T-helper 2 cell treated with Interferon-gamma antibody and Interleukin-4, amounts not matched to agents 100 ng/mL and 5 ng/mL, for 36 hours (primary cell): Measurements from ENCODE around the gene TOM1L2. TPM values are rescaled to one million over a fixed set of nuclear protein-coding genes. Genes with fewer than 3 reads are reported as not detected.

Experiments
- intact Hi-C: fragments of 100-400 bp; cut with micrococcal nuclease; formaldehyde crosslinking; loops from one replicate; pipeline ENCODE4 v1.15.1; 2023
- total RNA-seq: library from RNA; stranded (reverse); gene quantifications from 2 replicates; pipeline ENCODE4 v1.2.3, GENCODE V29; 2022

TOM1L2 gene
- total RNA-seq, 1 donor from 2014 or later = 27.9 TPM

DNA sequence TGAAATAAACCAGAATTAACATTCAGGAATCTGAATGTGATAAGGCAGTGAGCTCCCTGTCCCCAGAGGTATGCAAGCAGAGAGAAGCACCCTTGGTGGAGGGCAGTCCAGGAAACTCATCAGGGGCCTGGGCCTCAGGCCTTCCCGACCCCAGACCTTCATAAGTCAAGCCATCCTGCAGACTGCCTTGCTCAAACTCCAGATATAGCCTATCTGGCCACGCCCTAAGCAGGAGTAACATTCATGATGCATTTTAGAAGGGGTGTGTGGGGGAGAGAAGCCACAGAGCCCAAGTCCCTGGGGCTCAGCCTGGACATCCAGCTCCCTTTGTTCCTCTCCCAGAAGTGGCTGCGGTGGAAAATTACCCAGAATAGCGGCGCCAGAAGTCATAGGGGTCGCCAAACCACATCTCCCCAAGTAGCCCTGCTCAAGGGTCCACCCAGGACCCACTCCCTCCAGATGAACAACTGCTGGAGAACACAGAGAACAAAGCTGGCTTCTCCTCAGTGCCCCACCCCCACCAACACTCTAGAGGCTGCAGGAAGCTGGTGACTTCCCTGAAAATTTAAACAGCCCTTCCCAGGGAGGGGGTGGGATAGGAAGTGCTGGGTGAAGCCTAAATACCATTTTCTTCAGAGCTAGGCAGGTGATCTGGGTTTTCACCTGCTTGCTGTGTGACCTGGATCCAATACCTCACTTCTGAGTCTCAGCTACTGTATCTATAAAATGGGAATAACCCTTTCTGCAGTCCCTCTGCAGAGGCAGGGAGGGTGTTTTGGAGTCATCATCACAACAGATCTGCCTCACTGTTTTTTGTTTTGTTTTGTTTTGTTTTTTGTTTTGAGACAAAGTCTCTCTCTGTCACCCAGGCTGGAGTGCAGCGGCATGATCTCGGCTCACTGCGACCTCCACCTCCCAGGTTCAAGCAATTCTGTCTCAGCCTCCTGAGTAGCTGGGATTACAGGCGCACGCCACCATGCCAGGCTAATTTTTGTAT lies 133.9 kb downstream of the TOM1L2 start:
- intact Hi-C loops = loop anchor here (5.0 kb wide), 2 partner anchors 86 to 156 kb away; partner anchors contain the start of gene RAI1

DNA sequence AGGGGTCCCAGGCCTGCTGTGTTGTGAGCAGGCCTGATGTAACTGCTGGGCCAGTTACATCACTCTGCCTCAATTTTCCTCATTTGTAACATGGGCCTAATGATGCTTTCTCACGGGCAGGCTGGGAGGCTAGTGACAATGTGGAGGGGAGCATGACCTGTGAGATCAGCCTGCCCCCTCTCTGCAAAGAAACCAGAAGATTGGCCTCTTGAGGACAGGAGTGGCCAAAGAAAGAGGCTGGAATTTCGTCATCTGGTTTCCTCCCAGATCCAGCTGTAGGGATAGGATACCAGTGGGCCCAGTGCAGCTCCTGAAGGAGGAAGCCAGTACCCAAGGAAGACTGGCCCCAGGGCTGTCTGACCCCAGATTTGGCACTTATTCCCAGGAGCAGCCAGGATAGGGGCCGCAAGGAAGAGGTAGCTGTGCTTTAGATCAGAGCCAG lies 134.8 kb downstream of the TOM1L2 start:
- intact Hi-C loops = loop anchor here (5.0 kb wide), 2 partner anchors 85 to 155 kb away; partner anchors contain the start of gene RAI1

DNA sequence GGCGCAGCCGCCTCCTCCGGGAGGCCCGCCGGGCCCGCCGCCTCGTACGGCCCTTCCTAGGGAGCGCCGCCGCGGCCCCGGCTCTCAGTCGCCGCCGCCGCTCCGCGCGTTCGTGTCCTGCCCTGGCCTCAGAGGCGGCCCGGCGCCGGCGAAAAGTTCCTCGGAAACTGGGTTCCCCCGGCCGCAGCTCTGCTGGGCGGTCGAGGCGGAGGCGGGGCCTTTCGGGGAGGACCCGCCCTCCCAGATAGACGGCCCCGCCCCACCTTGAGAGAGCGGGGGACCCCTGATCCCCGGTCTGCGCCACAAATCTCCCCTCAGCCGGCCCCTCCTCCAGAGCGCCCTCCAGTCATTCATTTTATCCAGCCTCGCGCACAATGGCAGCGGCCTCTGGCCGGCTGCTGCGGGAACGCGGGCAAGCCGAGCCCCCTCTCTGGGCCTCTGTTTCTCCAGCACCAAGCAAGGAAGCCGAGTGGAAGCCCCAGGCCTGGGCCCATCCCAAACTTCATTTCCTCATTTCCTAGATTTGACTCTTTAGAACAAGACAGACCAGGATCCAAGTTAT lies 135.3 kb downstream of the TOM1L2 start, which contains the start of gene SREBF1:
Gene SREBF1, minus strand, starts transcription at position 169 of the 562 bp plus-strand sequence. CDS start 169 bp downstream, outside the sequence.
- intact Hi-C loops = loop anchor here (1.0 to 5.0 kb wide), 4 partner anchors 12 to 155 kb away; partner anchors contain the start of gene RAI1

DNA sequence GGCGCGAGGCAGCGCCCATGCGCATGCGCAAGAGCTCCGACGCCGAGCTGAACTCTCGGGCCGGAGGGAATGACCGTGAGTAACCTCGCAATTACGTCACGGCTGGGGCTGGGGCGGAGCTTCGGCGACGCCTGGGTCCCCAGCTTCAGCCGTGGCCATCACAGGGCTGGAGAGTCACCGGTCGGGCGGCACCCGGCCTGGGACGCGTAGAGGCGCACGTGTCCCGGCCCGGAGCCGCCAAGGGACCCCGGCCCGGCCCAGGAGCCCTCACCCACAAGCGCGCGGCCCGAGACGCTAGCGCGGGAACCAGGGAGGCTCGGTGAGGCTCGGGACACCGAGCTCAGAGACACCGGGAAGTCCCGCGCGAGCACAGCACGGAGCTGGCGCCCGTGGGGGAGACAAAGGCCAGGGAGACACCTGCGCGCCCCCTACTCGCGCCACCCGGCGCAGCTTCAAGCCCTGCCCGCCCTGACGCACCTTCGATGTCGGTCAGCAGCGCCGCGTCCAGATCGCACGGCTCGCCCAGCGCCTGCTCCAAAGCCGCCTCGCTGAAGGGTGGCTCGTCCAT lies 135.9 kb downstream of the TOM1L2 start:
- intact Hi-C loops = loop anchor here (1.0 to 5.0 kb wide), 4 partner anchors 13 to 154 kb away; partner anchors contain the start of gene RAI1

DNA sequence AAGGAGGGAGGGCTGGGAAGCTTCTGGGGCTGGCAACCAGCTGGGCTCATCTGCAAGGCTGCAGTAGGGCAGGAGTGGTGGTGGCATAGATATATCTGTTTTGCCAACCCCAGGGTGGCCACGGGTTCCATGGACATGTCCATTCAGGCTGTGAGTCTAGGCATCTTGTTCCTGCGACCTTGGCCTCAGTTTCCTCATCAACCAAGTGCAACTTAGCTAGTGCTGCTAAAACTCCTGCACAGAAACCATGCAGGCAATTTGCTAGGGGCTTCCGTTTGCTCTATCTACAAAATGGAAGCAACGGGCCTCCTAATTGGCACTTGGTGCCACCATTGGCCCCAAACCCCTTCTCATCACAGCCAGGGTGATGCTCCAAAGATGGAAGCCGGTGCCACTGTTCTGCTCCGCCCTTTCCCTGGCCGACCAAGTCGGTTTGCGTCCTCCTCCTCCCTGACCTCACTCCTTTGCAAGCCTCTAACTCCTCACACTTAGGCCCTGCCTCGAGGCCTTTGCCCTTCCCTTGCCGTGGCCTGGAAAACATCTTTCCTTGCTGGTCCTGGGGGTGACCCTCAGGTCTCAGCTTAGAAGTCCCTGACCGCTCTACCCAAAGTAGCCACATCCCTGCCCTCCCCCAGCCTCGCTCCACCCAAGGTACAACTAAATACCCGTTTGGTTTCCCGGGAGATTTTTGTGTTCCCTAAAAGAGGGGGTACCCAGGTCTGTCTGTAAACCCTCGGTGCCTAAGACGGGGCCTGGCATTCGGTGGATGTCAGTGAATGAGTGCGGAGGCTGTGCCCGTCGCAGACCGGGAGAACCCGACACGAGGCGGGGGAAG lies 136.6 kb downstream of the TOM1L2 start:
- intact Hi-C loops = loop anchor here (1.0 to 5.0 kb wide), 4 partner anchors 12 to 153 kb away; partner anchors contain the start of gene RAI1

DNA sequence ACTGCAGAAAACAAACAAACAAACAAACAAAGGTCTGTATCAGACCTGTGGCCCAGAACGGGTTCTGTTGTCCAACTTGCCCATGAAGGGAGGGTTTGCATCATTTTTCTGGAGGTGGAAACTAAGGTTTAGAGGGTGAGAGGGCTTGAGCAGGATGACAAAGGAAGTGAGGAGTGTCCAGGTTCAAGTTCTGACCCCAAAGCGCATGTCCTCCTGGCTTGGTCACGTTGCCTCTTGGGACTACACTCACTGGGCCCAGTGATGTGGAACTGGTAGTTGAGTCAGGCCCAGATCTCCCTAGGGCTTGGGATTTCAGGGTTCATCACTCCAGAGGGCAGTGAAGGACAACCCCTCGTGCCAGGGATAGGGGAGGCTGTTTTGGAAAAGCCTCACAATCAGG lies 137.2 kb downstream of the TOM1L2 start:
- intact Hi-C loops = loop anchor here (5.0 kb wide), 2 partner anchors 83 to 153 kb away; partner anchors contain the start of gene RAI1

DNA sequence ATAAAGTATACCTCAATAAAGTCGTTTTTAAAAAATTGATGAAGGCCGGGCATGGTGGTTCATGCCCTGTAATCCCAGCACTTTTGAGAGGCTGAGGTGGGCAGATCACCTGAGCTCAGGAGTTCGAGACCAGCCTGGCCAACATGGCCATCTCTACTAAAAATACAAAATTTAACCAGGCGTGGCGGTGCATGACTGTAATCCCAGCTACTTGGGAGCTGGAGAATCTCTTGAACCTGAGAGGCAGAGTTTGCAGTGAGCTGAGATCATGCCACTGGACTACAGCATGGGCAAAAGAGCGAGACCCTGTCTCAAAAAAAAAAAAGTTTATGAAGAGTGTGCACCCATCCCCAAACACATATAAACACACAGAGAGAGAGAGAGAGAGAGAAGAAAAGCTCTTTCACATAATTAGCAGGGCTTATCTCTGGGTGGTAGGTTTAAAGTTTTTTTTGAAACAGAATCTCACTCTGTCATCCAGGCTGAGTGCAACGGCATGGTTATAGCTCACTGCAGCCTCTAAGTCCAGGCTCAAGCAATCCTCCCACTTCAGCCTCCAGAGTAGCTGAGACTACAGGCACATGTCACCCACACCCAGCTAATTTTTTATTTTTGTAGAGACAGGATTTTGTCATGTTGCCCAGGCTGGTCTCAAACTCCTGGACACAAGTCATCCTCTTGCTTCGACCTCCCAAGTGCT lies 138.4 kb downstream of the TOM1L2 start:
- intact Hi-C loops = no loop called here

DNA sequence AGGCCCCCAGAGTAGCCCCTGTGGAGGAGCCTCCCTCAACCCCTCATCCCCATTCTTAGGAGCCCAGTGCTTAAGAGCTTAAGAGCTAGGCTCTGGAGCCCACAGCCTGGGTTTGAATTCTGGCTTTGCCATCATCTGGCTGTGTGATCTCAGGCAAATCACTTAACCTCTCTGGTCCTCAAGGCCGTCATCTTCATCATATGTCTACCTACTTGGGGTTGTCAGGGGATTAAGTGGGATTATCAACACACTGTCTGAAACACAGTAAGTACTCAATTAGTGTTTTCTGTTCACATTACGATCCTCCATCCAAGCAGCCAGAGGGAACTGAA lies 140.2 kb downstream of the TOM1L2 start:
- intact Hi-C loops = no loop called here

DNA sequence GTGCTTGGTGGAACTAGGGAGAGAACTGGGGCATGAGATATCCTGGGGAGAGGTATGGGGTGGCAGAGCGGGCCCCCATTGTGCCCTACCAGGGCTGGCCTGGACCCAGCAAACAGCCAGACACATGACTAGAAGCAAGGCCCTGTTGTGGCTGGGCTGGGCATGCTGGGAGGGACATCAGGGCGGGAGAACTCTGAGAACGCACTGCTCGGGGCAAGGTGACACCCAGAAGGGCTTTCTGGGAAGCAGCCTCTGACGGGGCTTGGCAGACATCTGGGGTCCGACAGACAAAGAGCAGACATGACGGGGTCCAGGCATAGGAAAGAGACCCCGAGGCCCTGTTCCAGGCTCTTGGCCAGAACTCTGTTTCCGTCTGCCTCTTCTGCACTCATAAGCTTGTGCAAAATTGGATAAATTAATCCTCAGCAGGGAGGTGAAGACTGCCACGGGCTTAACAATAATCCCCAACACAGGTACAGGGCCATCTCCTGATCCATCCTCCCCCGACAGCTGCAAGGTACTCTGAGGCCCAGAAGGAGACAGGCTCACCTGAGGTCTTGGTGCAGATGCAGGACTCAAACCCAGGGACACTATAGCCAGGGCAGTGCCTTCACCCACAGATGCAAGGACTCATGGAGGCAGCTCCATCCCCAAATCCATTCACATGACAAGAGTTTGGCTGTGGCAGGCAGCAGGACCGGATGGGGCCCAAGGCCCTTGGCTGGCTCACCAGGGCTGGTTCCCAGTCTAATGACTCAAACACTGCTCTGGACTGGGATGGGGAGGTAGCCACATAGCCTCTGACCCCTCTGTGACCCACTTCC lies 140.8 kb downstream of the TOM1L2 start:
- intact Hi-C loops = no loop called here

DNA sequence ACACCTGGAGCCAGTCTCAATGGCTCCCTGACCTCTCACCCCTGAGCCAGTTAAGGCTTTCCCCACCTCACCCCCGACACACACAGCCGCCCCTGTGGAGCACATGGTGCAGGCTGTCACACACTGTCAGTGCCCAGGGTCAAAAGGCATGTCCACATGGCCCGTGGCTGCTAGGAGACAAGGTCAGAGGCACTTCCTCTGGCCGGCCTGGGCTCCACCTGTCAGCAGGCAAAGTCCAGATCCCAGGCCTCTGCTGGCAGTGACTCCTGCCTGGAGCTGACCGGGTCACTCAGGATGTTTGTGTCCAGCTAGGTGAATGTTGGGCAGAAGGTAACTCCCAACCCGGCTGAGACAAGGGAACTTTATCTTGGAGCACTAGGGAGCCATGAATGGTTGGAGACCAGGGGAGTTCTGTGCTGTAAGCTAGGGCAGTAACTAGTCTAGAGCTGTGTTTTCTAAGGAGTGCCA lies 141.4 kb downstream of the TOM1L2 start:
- intact Hi-C loops = no loop called here

DNA sequence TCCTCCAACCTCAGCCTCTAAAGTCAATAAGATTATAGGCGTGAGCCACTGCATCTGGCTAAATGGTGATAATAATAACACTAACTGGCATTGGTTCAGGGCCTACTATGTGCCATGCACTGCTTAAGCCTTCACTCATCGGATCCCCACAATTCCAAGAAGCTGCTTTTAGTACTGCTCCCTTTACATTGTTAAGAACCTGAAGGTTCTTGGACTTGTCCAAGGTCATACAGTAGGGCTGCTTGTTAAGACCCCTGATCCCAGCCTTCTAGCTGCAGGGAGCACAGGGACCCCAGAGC lies 142.0 kb downstream of the TOM1L2 start:
- intact Hi-C loops = no loop called here

DNA sequence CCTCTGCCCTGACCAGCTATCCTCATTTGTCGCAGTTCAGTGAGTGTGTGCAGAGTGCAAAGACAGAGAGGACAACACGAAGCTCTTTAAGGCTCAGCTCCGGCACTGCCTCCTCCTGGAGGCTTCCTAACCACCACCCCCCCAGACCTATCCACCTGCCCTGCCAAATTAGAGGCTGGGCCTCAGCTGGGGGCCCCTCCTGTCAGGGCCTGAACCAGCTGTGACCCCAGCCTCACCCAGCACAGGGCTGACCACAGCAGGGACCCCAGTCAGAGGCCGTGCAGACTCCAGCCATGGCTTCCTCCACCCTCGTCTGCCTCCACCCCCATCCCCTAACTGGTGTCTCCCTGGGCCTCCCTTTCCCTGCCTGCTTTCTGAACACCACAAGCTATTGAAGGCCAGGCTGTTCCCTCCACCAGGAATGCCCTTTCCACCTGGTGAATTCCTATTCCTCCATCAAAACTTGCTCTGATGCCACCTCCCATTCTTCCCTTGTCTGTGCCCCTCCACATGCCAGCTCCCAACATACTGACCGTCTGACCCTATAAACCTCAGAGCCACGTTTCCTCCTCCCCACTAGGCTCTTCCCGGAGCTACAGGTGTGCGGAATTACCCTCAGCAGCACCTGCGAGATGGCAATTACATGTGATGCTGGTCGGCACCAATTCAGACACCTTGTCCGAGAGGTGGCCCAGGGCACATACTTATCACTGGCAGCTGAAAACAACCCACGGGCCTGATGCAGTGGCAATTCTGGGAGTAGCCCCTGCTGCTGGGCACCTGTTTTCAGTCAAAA lies 144.2 kb downstream of the TOM1L2 start:
- intact Hi-C loops = loop anchor here (10.0 kb wide), 1 partner anchor 357 kb away; the partner anchor contains the start of gene ALKBH5

DNA sequence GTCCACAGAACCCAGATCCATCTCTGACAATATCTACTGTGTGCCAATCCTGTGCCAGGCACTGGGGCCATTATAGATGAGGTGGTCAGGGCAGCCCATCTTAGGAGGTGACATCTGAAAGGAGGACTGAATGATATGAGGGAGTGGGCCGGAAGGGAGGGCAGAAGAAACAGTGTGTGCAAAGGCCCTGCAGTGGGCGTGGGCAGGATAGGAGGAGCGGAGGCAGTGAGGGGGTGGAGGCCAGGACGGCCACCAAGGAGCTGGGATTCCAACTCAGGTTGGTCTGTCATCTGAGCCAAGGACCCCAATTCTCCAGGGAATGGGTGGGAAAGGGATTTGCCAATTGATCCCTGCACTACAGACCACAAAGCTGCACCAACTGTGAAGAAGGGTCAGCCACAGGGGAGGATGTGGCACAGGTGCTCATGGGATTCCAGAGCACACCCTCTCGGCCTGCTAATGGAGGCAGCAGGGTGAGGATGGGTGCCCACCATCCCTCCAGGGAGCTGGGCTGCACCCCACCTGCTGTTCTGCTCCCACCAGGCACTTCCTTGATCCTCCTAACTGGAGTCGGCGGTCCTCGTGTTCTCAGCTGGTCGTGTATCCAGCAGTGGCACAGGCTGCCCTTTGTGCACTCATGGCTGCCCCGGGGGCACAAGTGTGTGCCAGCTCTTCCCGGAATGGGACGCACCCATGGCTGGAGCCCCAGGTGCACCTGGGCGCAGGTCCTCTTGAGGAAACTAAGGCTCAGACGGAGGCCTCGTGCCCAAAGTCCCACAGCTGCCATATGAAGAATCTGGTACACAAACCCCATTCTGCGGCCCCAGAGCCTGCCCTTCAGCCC lies 145.0 kb downstream of the TOM1L2 start:
- intact Hi-C loops = loop anchor here (10.0 kb wide), 1 partner anchor 358 kb away; the partner anchor contains the start of gene ALKBH5

DNA sequence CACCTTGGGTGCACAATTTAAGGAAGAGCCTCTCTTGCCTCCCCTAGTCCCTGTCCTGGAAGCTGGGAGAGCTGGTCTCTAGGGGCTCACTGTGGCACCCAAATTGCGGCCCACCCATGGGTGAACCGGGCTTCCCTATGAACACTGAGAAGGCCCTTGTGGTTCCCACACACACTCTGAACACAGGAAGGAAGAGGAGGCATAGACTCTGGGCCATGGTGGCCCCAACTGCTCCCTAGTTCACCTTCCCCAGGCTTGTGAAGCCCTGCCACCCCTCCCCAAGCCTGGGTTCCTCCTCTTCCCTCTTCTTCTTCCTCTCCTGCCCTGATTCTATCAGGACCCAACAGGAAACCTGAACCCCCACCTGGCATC lies 145.9 kb downstream of the TOM1L2 start:
- intact Hi-C loops = loop anchor here (10.0 kb wide), 1 partner anchor 358 kb away; the partner anchor contains the start of gene ALKBH5

DNA sequence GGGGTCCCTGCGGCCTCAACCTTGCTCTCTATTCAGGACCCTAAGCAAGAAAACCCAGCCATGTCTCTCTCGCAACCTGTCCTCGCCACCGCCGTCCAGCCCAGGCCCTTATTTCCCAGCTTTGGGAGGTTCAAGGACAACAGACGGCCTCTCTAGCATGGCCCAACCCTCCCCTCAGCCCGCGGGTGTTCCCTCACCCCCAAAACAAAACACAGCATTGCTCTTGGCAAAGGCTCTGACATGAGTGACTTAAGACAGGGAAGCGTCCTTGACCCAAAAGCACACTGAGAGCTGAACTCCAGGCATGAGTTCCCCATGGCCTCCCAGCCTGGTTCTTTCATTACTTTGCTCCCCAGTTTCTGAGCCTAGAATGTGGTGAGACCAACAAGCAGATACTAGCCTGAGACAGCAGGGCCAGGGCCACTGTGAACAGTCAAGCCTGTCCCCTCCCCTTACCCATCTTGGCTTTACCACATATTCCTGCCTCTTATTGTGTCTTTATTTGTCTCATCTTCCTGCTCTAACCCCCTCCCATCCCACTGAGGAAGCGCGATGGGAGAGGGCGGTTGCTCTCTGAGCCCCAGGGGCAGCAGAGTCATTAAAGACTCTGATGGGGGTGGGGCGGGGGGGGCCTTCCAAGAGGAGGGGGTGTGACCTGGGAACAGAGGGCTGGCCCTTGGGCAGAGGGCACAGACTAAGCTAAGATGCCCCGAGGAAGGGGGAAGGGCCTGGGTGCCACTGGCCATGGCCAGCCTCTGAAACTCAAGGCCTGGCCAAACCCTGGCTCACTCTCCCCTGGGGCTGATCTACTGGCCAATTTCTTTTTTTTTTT lies 147.2 kb downstream of the TOM1L2 start:
- intact Hi-C loops = loop anchor here (10.0 kb wide), 1 partner anchor 360 kb away; the partner anchor contains the start of gene ALKBH5

DNA sequence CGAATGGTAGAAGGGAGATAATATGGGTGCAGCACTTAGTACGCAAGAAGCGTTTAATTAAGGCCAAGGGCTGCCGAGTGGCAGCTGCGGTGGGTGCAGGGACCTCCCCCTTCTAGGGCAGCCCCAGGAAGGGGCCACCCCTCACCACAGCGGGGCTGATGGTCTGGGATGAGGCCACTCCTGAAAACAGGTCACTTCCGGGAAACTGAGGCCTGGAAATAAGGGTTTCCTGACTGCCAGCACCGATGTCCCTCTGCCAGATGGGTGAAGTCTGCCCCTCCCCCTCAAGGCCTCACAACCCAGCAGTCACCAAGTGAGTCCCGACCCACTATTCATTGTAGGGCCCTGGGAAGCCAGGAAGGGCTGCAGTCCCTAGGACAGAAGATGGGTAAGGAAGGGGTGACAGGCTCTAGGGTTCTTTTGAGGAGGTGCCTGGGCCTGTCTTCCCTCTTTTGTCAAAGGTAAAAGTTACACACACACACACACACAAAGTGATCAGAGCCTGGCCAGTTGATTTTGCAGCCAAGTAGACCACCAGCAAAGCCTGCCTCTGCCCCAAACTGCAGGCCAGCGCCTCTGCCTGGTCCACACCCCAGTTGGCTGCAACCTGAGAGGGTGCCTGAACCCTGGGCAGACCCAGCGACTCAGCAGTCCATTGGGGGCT lies 147.9 kb downstream of the TOM1L2 start:
- intact Hi-C loops = loop anchor here (10.0 kb wide), 1 partner anchor 361 kb away; the partner anchor contains the start of gene ALKBH5
